ENCODE measurements around the gene MLLT6. TPM values are rescaled to one million over a fixed set of nuclear protein-coding genes. Genes with fewer than 3 reads are reported as not detected.

MLLT6 gene
- polyA plus RNA-seq, 2 of the 4 experiments (the other 2 are of a cell fraction): 28.3 to 28.9 TPM

DNA sequence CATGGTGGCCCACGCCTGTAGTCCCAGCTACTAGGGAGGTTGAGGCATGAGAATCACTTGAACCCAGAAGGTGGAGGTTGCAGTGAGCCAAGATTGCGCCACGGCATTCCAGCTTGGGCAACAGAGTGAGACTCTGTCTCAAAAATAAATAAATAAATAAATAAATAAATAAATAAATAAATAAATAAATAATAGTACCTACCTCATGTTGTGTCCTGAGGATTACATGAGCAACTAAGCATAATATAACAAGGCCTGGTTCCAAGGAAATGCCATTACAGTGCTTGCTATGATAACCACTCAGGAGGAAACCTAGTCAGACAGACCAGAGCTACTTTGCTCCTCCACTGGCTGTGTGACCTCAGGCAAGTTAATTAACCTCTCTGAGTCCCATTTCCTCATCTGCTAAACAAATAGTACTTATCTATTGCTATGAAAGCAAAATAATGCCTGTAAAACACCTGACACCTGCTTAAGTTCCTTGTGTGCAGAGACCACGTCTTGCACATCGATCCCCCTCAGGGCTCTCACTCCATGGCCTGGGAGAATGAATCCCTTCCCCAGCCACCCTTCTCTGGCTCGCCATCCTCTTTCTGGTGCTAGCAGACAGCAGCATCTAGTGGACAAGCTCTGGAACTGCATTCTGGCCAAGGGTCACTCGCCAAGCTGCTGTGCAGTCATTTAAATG is 37.8 kb upstream of the MLLT6 start (continued):
- TF ChIP-seq, protein P1, sequence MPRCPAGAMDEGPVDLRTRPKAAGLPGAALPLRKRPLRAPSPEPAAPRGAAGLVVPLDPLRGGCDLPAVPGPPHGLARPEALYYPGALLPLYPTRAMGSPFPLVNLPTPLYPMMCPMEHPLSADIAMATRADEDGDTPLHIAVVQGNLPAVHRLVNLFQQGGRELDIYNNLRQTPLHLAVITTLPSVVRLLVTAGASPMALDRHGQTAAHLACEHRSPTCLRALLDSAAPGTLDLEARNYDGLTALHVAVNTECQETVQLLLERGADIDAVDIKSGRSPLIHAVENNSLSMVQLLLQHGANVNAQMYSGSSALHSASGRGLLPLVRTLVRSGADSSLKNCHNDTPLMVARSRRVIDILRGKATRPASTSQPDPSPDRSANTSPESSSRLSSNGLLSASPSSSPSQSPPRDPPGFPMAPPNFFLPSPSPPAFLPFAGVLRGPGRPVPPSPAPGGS (IDR thresholded peaks at IDR 0.05): no peak
- TF ChIP-seq, protein P2, sequence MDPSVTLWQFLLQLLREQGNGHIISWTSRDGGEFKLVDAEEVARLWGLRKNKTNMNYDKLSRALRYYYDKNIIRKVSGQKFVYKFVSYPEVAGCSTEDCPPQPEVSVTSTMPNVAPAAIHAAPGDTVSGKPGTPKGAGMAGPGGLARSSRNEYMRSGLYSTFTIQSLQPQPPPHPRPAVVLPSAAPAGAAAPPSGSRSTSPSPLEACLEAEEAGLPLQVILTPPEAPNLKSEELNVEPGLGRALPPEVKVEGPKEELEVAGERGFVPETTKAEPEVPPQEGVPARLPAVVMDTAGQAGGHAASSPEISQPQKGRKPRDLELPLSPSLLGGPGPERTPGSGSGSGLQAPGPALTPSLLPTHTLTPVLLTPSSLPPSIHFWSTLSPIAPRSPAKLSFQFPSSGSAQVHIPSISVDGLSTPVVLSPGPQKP (IDR thresholded peaks at IDR 0.05; ENCODE audit: low read depth, low read length): no peak
- no peak for TF ChIP-seq MYC (IDR thresholded peaks at IDR 0.05; ENCODE audit: borderline replicate concordance, low read length)
- no peak for TF ChIP-seq EHMT2 (IDR thresholded peaks at IDR 0.05; ENCODE audit: low read depth)
- no peak for TF ChIP-seq HEYL (CRISPR knock-in tag; IDR thresholded peaks at IDR 0.05)
- no peak for TF ChIP-seq NPAS2 (CRISPR knock-in tag; IDR thresholded peaks at IDR 0.05; ENCODE audit: borderline replicate concordance)
- no peak for TF ChIP-seq FOXS1 (CRISPR knock-in tag; IDR thresholded peaks at IDR 0.05)
- TF ChIP-seq, protein P3, sequence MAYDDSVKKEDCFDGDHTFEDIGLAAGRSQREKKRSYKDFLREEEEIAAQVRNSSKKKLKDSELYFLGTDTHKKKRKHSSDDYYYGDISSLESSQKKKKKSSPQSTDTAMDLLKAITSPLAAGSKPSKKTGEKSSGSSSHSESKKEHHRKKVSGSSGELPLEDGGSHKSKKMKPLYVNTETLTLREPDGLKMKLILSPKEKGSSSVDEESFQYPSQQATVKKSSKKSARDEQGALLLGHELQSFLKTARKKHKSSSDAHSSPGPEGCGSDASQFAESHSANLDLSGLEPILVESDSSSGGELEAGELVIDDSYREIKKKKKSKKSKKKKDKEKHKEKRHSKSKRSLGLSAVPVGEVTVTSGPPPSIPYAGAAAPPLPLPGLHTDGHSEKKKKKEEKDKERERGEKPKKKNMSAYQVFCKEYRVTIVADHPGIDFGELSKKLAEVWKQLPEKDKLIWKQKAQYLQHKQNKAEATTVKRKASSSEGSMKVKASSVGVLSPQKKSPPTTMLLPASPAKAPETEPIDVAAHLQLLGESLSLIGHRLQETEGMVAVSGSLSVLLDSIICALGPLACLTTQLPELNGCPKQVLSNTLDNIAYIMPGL (CRISPR knock-in tag; IDR thresholded peaks at IDR 0.05; ENCODE audit: borderline replicate concordance): no peak
- no peak for TF ChIP-seq EHF (CRISPR knock-in tag; IDR thresholded peaks at IDR 0.05)
- no peak for TF ChIP-seq ZSCAN20 (CRISPR knock-in tag; IDR thresholded peaks at IDR 0.05)
- peak; percentile 53; the same call in 1 of the 2 replicates for TF ChIP-seq ESRRA (IDR thresholded peaks at IDR 0.05; ENCODE audit: borderline replicate concordance, low read length)
- no peak for TF ChIP-seq RNF2 (IDR thresholded peaks at IDR 0.05; ENCODE audit: borderline replicate concordance, low read depth)
- TF ChIP-seq ZC3H11A (IDR thresholded peaks at IDR 0.05): peak; percentile 100
- TF ChIP-seq HOXB5 (CRISPR knock-in tag; IDR thresholded peaks at IDR 0.05): no peak
- TF ChIP-seq JUN (IDR thresholded peaks at IDR 0.05): peak; percentile 39 to 61; a peak in 2 of 5 replicates
- TF ChIP-seq PHF8 (IDR thresholded peaks at IDR 0.05; ENCODE audit: borderline replicate concordance, low read depth): no peak
- TF ChIP-seq ZNF302 (CRISPR knock-in tag; IDR thresholded peaks at IDR 0.05): no peak
- no peak for TF ChIP-seq JUNB (IDR thresholded peaks at IDR 0.05)
- TF ChIP-seq, protein P4, sequence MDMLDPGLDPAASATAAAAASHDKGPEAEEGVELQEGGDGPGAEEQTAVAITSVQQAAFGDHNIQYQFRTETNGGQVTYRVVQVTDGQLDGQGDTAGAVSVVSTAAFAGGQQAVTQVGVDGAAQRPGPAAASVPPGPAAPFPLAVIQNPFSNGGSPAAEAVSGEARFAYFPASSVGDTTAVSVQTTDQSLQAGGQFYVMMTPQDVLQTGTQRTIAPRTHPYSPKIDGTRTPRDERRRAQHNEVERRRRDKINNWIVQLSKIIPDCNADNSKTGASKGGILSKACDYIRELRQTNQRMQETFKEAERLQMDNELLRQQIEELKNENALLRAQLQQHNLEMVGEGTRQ (IDR thresholded peaks at IDR 0.05): no peak
- TF ChIP-seq HOXB13 (CRISPR knock-in tag; IDR thresholded peaks at IDR 0.05; ENCODE audit: low read depth): no peak
- TF ChIP-seq SREBF2 (IDR thresholded peaks at IDR 0.05): no peak
- no peak for TF ChIP-seq BHLHE40 (IDR thresholded peaks at IDR 0.05; ENCODE audit: low read depth, low read length)
- no peak for TF ChIP-seq EP300 (IDR thresholded peaks at IDR 0.05)
- TF ChIP-seq RARB (CRISPR knock-in tag; IDR thresholded peaks at IDR 0.05): no peak
- peak; percentile 56; the same call in 1 of the 2 replicates for TF ChIP-seq MAZ (IDR thresholded peaks at IDR 0.05; ENCODE audit: borderline replicate concordance, low read depth, low read length)
- peak; percentile 98 for TF ChIP-seq HDAC2 (IDR thresholded peaks at IDR 0.05)
- TF ChIP-seq FOSB (CRISPR knock-in tag; IDR thresholded peaks at IDR 0.05): no peak
- no peak for TF ChIP-seq POLR2AphosphoS2 (conservative IDR thresholded peaks at IDR 0.05; ENCODE audit: low read length)

All from A549 (cell line).